Nephron (organoid): ENCODE measurements around the gene ACCS.
A peak's percentile ranks its signal among the peaks of the same experiment; 100 is the strongest.

Experiments
- H3K27ac Mint-ChIP-seq, 3 experiments: 2 replicates each; pipeline ENCODE4 v1.8.0; 2020; ENCODE audit warnings: mixed read lengths in 3 of 3, mild to moderate bottlenecking in 2 of 3, moderate library complexity in 1 of 3
- H3K27me3 Mint-ChIP-seq: 2 replicates; pipeline ENCODE4 v1.8.0; 2021; ENCODE audit warnings: low read depth, mild to moderate bottlenecking, moderate library complexity, mixed read lengths
- H3K36me3 Mint-ChIP-seq: 2 replicates; pipeline ENCODE4 v1.8.0; 2020; ENCODE audit warnings: low read depth, mixed read lengths
- H3K4me1 Mint-ChIP-seq: 2 replicates; pipeline ENCODE4 v1.8.0; 2020; ENCODE audit warnings: mixed read lengths
- H3K4me3 Mint-ChIP-seq, 3 experiments: 2 replicates each; pipeline ENCODE4 v1.8.0; 2020; ENCODE audit warnings: mild to moderate bottlenecking in 3 of 3, mixed read lengths in 3 of 3, moderate library complexity in 2 of 3
- H3K9me3 Mint-ChIP-seq: 2 replicates; pipeline ENCODE4 v1.8.0; 2020; ENCODE audit warnings: mixed read lengths
- CTCF ChIP-seq, 3 experiments: fragments of 200-600 bp; sonication (generic); IDR thresholded peaks; one replicate each; pipeline ENCODE4 v1.5.0; 2021; ENCODE audit warnings: antibody characterized with exemption in 3 of 3; ENCODE audit not compliant: unreplicated experiment in 3 of 3

The ACCS gene

GRCh38 chr11:44116234-44116830 is 50.3 kb downstream of the ACCS start:
- Mint-ChIP-seq H3K4me1 (peaks cover 14% of the 10 kb centered on the region), H3K27me3 (no peaks in the 10 kb centered on the region), H3K9me3 (no peaks in the 10 kb centered on the region), H3K27ac (no peak overlapping the region), H3K4me3 (no peak overlapping the region), H3K36me3 (peaks cover 68% of the 10 kb centered on the region)
- TF ChIP-seq CTCF (IDR thresholded peaks at IDR 0.05; ENCODE audit: unreplicated experiment in 3 of 3), result no peak

- Mint-ChIP-seq H3K36me3 (peaks cover 70% of the 10 kb centered on the region), H3K27ac (no peak overlapping the region), H3K9me3 (no peaks in the 10 kb centered on the region), H3K4me1 (peaks cover 10% of the 10 kb centered on the region), H3K27me3 (no peaks in the 10 kb centered on the region), H3K4me3 (no peak overlapping the region)
- TF ChIP-seq CTCF (IDR thresholded peaks at IDR 0.05; ENCODE audit: unreplicated experiment in 3 of 3), result peak in 1 of 3 experiments; percentile 20
These were observed 54.1 kb downstream of the ACCS start for GRCh38 chr11:44120169-44120568.

GRCh38 chr11:44125598-44125997 is 59.5 kb downstream of the ACCS start:
- peaks cover 9% of the 10 kb centered on the region for H3K4me1 Mint-ChIP-seq
- no peak overlapping the region for H3K27ac Mint-ChIP-seq
- no peaks in the 10 kb centered on the region for H3K9me3 Mint-ChIP-seq
- no peak for TF ChIP-seq CTCF (IDR thresholded peaks at IDR 0.05; ENCODE audit: unreplicated experiment in 3 of 3)
- H3K4me3 Mint-ChIP-seq, result no peak overlapping the region
- peaks cover 84% of the 10 kb centered on the region for H3K36me3 Mint-ChIP-seq
- no peaks in the 10 kb centered on the region for H3K27me3 Mint-ChIP-seq

- Mint-ChIP-seq H3K36me3 (peaks cover 82% of the 10 kb centered on the region), H3K27ac (no peak overlapping the region), H3K4me3 (no peak overlapping the region), H3K9me3 (no peaks in the 10 kb centered on the region), H3K4me1 (peaks cover 4% of the 10 kb centered on the region), H3K27me3 (no peaks in the 10 kb centered on the region)
- no peak for TF ChIP-seq CTCF (IDR thresholded peaks at IDR 0.05; ENCODE audit: unreplicated experiment in 3 of 3)
These were observed 60.2 kb downstream of the ACCS start for GRCh38 chr11:44126304-44126703.

- H3K36me3 Mint-ChIP-seq, result peaks cover 78% of the 10 kb centered on the region
- H3K27ac Mint-ChIP-seq, result no peak overlapping the region
- H3K9me3 Mint-ChIP-seq, result no peaks in the 10 kb centered on the region
- H3K4me1 Mint-ChIP-seq, result peaks cover 4% of the 10 kb centered on the region
- no peaks in the 10 kb centered on the region for H3K27me3 Mint-ChIP-seq
- no peak for TF ChIP-seq CTCF (IDR thresholded peaks at IDR 0.05; ENCODE audit: unreplicated experiment in 3 of 3)
- no peak overlapping the region for H3K4me3 Mint-ChIP-seq
These were observed 61.1 kb downstream of the ACCS start for GRCh38 chr11:44127130-44127529.

- Mint-ChIP-seq H3K4me1 (peaks cover 8% of the 10 kb centered on the region), H3K9me3 (no peaks in the 10 kb centered on the region), H3K27me3 (peaks cover 3% of the 10 kb centered on the region), H3K36me3 (peaks cover 78% of the 10 kb centered on the region), H3K27ac (no peak overlapping the region), H3K4me3 (no peak overlapping the region)
- no peak for TF ChIP-seq CTCF (IDR thresholded peaks at IDR 0.05; ENCODE audit: unreplicated experiment in 3 of 3)
These were observed 62.7 kb downstream of the ACCS start for GRCh38 chr11:44128729-44129128.
